GM12891 (cell line): ENCODE data around the gene GNAI1.

ENCODE experiments used
- DNase-seq: peaks from one replicate; pipeline ENCODE4 v3.0.0; 2011; ENCODE audit warnings: low spot score; ENCODE audit not compliant: insufficient read length
- FAIRE-seq: peaks from 2 replicates; lab custom pipeline; 2011; peaks lifted over from hg19 to GRCh38; lab: Jason Lieb, UNC
- PAX5 ChIP-seq: IDR thresholded peaks from 2 replicates; pipeline ENCODE4 v1.6.1; 2011; ENCODE audit warnings: low read length, moderate library complexity, mild to moderate bottlenecking; ENCODE audit not compliant: insufficient read depth, severe bottlenecking
- POLR2A ChIP-seq: IDR thresholded peaks from 2 replicates; pipeline ENCODE4 v1.6.1; 2011; ENCODE audit warnings: low read depth, low read length, control low read depth
- POLR2AphosphoS5 ChIP-seq: IDR thresholded peaks from 2 replicates; pipeline ENCODE4 v1.6.1; 2011; ENCODE audit warnings: low read depth, low read length, control low read depth
- POU2F2 ChIP-seq: IDR thresholded peaks from 2 replicates; pipeline ENCODE4 v1.6.1; 2011; ENCODE audit warnings: low read depth, mild to moderate bottlenecking, control low read depth, low read length, moderate library complexity
- SPI1 ChIP-seq: IDR thresholded peaks from 2 replicates; pipeline ENCODE4 v1.6.1; 2011; ENCODE audit warnings: low read depth, low read length, control low read depth
- TAF1 ChIP-seq: IDR thresholded peaks from 2 replicates; pipeline ENCODE4 v1.6.1; 2011; ENCODE audit warnings: low read depth, low read length, control low read depth

Gene GNAI1

DNA sequence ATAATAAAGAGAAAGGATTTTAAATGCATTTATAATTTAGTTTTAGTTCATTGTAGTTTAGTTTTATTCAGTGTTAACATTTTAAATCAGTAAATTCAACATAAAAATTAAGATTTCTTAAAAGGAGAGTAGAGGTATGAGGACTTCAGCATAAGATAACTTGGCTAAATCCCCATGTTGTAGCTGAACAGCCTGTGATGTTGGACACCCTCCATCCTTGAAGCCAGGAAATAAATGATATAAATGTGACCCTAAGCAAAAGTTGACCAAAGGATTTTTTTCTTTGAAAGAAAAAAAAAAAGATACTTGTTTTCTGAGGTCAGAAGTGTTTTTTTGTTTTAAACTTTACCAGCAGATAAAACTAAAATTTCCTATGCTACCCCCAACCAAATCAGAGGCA is 48.7 kb downstream of the GNAI1 start:
- TF ChIP-seq POLR2A, result no peak
- no peak for TF ChIP-seq TAF1
- TF ChIP-seq PAX5, result no peak
- no peak for TF ChIP-seq POU2F2
- no peak for TF ChIP-seq POLR2AphosphoS5
- no peak for TF ChIP-seq SPI1
- DNase-seq (no peak), FAIRE-seq (no peak)

GRCh38 chr7:80183900-80184685 is 49.5 kb downstream of the GNAI1 start:
- FAIRE-seq, result no peak
- no peak for DNase-seq
- TF ChIP-seq TAF1 (no peak), POLR2A (no peak), SPI1 (no peak), PAX5 (no peak), POU2F2 (no peak), POLR2AphosphoS5 (no peak)

- FAIRE-seq, result no peak
- DNase-seq, result no peak
- TF ChIP-seq TAF1, result no peak
- no peak for TF ChIP-seq POU2F2
- no peak for TF ChIP-seq PAX5
- TF ChIP-seq POLR2A, result no peak
- no peak for TF ChIP-seq SPI1
- no peak for TF ChIP-seq POLR2AphosphoS5
Measured at GRCh38 chr7:80184693-80185092, 50.1 kb downstream of the GNAI1 start.

- FAIRE-seq (no peak), DNase-seq (no peak)
- TF ChIP-seq POU2F2 (no peak), POLR2AphosphoS5 (no peak), POLR2A (no peak), PAX5 (no peak), TAF1 (no peak)
Measured at GRCh38 chr7:80185571-80185970, 50.9 kb downstream of the GNAI1 start.

GRCh38 chr7:80186721-80187120 is 52.1 kb downstream of the GNAI1 start:
- TF ChIP-seq PAX5, result no peak
- no peak for TF ChIP-seq POLR2AphosphoS5
- TF ChIP-seq POU2F2, result no peak
- no peak for TF ChIP-seq POLR2A
- no peak for TF ChIP-seq TAF1
- no peak for TF ChIP-seq SPI1
- DNase-seq, result no peak
- FAIRE-seq, result no peak

GRCh38 chr7:80187279-80187678 is 52.6 kb downstream of the GNAI1 start:
- no peak for FAIRE-seq
- no peak for TF ChIP-seq POLR2AphosphoS5
- no peak for TF ChIP-seq POLR2A
- no peak for TF ChIP-seq PAX5
- no peak for TF ChIP-seq TAF1
- TF ChIP-seq POU2F2, result no peak
- no peak for TF ChIP-seq SPI1
- DNase-seq, result no peak

- TF ChIP-seq TAF1 (no peak), SPI1 (no peak), PAX5 (no peak)
- DNase-seq (no peak), FAIRE-seq (no peak)
Measured at GRCh38 chr7:80187727-80188126, 53.1 kb downstream of the GNAI1 start.

DNA sequence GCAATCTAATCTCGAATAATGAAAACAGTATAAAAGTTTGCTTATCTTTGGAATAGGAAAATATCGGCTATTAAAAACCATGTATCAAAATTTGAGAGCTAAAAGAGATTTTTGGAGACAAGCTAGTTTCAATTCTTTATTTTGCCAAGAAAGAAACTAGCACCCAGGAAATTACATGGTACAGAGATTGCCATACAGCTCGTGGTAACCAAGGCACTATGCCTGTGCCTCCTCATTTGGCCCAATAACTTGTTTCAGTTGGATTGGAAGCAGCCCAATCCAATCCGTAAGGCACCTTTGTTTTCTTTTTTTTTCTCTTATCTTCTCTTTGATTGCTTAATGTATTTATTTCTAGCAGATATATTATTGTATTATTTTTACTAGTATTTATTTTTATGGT is 55.0 kb downstream of the GNAI1 start:
- DNase-seq, result no peak
- FAIRE-seq, result no peak
- TF ChIP-seq POLR2AphosphoS5 (no peak), POLR2A (no peak), POU2F2 (no peak), SPI1 (no peak), TAF1 (no peak), PAX5 (no peak)

- FAIRE-seq (no peak), DNase-seq (no peak)
- TF ChIP-seq POLR2A, result no peak
- no peak for TF ChIP-seq POU2F2
- no peak for TF ChIP-seq POLR2AphosphoS5
- no peak for TF ChIP-seq TAF1
- no peak for TF ChIP-seq SPI1
- TF ChIP-seq PAX5, result no peak
Measured at GRCh38 chr7:80197627-80198026, 63.0 kb downstream of the GNAI1 start.

GRCh38 chr7:80199051-80199450 is 64.4 kb downstream of the GNAI1 start:
- FAIRE-seq (no peak), DNase-seq (no peak)
- no peak for TF ChIP-seq POLR2A
- TF ChIP-seq PAX5, result no peak
- no peak for TF ChIP-seq POU2F2
